Karpas-422 (cell line): Measurements from ENCODE around the gene IYD. TPM values are rescaled to one million over a fixed set of nuclear protein-coding genes. Genes with fewer than 3 reads are reported as not detected.

Experiments used
- DNase-seq: peaks from one replicate; pipeline ENCODE4 v3.0.0-alpha.2; 2015
- H2AFZ ChIP-seq: fragments of 200-600 bp; sonication (generic); 2 replicates; pipeline ENCODE4 v1.6.1; 2014; ENCODE audit warnings: antibody characterized with exemption, low read length, mixed read lengths
- H3K27ac ChIP-seq: fragments of 200-600 bp; sonication (generic); 2 replicates; pipeline ENCODE4 v1.5.1; 2014; ENCODE audit warnings: mild to moderate bottlenecking, low read length, moderate library complexity
- H3K27me3 ChIP-seq: fragments of 200-600 bp; sonication (generic); 2 replicates; pipeline ENCODE4 v1.6.1; 2014; ENCODE audit warnings: low read length, mixed read lengths
- H3K36me3 ChIP-seq: fragments of 200-600 bp; sonication (generic); 2 replicates; pipeline ENCODE4 v1.6.1; 2014; ENCODE audit warnings: low read length, mixed read lengths; ENCODE audit not compliant: insufficient read depth
- H3K4me1 ChIP-seq: fragments of 200-600 bp; sonication (generic); 2 replicates; pipeline ENCODE4 v1.6.1; 2014; ENCODE audit warnings: mild to moderate bottlenecking, low read length, mixed read lengths
- H3K4me2 ChIP-seq: fragments of 200-600 bp; sonication (generic); 2 replicates; pipeline ENCODE4 v1.6.1; 2014; ENCODE audit warnings: low read length, low read depth, mild to moderate bottlenecking; ENCODE audit not compliant: poor library complexity, severe bottlenecking
- H3K4me3 ChIP-seq: fragments of 200-600 bp; sonication (generic); 2 replicates; pipeline ENCODE4 v1.5.1; 2014; ENCODE audit warnings: mild to moderate bottlenecking, antibody characterized with exemption, low read length, mixed read lengths
- H3K79me2 ChIP-seq: fragments of 200-600 bp; sonication (generic); 2 replicates; pipeline ENCODE4 v1.6.1; 2014; ENCODE audit warnings: mild to moderate bottlenecking, low read length, mixed read lengths
- H3K9ac ChIP-seq: fragments of 200-600 bp; sonication (generic); 2 replicates; pipeline ENCODE4 v1.6.0; 2014; ENCODE audit warnings: low read length
- H3K9me2 ChIP-seq: fragments of 200-600 bp; sonication (generic), shearing (Covaris generic); replicated peaks from 2 replicates; pipeline ENCODE4 v1.6.0; 2014; ENCODE audit warnings: mild to moderate bottlenecking, low read length, moderate library complexity; ENCODE audit not compliant: insufficient read depth
- H3K9me3 ChIP-seq: fragments of 300-700, 200-600 bp; sonication (generic); 2 replicates; pipeline ENCODE4 v1.6.1; 2014; ENCODE audit warnings: low read length, mixed read lengths
- H4K20me1 ChIP-seq: fragments of 200-600 bp; sonication (generic); 2 replicates; pipeline ENCODE4 v1.6.1; 2014; ENCODE audit warnings: mild to moderate bottlenecking, antibody characterized with exemption, low read length, low read depth; ENCODE audit not compliant: insufficient read depth
- small RNA-seq: library from RNA; depleted of rRNA; stranded (forward); fragments of <200 nt; gene quantifications from one replicate; pipeline ENCODE3, GENCODE V24; 2014
- total RNA-seq: library from RNA; depleted of rRNA; stranded (reverse); fragments of >200 nt; shearing (Covaris generic); gene quantifications from 2 replicates; pipeline ENCODE4 v1.2.3, GENCODE V29; 2014; ENCODE audit warnings: low replicate concordance; rRNA removed

IYD gene
- total RNA-seq, 1 experiment from 2014 or later: not detected

DNA sequence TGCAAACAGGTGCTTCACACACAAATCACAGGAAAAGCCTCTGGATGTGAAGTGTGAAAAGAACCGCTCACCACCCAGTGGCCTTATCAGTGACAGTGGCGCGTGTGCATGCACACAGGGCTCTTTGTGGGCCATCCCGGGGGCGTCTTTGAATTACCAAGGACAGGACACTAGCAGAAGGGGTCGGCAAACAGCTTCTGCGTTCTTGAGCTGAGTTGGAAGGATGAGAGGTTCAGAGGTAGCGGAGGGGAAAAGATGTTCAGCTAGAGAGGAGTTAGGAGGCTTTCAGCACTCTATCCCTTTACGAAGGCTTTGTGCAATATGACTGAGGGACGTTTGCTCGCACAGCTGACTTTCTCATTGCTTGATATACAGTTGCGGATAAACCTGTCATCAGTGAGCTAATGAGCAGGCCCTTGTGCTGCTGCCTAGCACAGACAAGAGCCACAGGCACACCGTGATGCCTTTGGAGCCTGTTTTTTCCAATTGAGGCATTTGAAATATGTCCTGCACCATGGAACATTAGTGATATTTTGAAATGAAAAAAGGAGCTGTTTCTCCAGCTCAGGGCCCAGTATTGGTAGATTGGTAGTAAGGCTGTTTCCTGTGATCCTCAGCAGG is 83.1 kb downstream of the IYD start:
- no peaks in the 10 kb centered on the region for H3K36me3 ChIP-seq
- no peak overlapping the region for H3K4me3 ChIP-seq
- H4K20me1 ChIP-seq: no peaks in the 10 kb centered on the region
- H3K4me1 ChIP-seq: peaks cover 21% of the 10 kb centered on the region
- H3K9me2 ChIP-seq: no peaks in the 10 kb centered on the region
- H3K4me2 ChIP-seq: no peak overlapping the region
- no peaks in the 10 kb centered on the region for H3K79me2 ChIP-seq
- H3K27ac ChIP-seq: no peak overlapping the region
- H3K27me3 ChIP-seq: no peaks in the 10 kb centered on the region
- no peak overlapping the region for H3K9ac ChIP-seq
- H3K9me3 ChIP-seq: no peaks in the 10 kb centered on the region
- DNase-seq: no peak
- no peak overlapping the region for H2AFZ ChIP-seq

DNA sequence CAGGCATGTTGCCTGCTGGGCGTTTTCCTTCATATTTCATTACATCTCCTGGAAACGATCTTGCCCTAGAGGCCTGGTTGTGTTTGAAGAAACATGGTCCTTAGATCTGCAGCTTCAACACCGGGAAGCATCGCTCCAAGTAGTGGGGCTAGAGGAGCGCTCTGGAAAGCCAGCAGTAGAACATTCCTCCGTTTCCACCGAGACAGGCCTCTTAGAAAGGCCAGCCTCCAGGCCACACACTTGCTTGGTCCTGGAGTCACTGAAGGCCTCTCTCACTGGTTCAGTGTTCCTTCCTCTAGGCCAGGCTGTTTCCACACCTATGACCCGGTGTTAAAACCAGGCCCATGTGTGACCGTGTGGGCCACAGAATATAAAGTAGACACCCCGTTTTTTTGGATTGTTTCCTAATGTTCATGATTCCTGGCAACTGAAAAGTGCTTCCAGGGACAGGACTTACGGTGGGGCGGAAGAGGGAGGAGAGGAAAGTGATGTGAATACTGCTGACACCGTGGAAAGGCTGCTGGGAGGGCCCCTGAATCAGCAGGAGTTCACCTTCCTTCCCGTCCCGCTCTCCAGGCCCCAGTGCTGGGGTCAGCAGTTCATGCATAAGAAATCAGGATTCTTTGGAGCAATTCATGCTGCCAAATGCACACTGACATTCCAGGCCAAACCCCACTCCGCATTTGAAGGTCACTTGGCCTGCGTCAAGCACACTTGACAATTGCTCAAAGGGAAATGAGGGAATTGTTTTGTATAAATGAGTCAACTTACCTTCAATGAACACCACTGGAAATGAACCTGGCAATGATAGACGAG is 83.8 kb downstream of the IYD start:
- Histone ChIP-seq H3K79me2 (no peaks in the 10 kb centered on the region), H3K9ac (no peak overlapping the region), H3K27ac (no peak overlapping the region), H3K36me3 (no peaks in the 10 kb centered on the region), H3K4me3 (no peak overlapping the region), H3K4me2 (no peak overlapping the region), H3K27me3 (no peaks in the 10 kb centered on the region), H4K20me1 (no peaks in the 10 kb centered on the region), H3K4me1 (peaks cover 21% of the 10 kb centered on the region), H2AFZ (no peak overlapping the region), H3K9me2 (no peaks in the 10 kb centered on the region), H3K9me3 (no peaks in the 10 kb centered on the region)
- DNase-seq: no peak

DNA sequence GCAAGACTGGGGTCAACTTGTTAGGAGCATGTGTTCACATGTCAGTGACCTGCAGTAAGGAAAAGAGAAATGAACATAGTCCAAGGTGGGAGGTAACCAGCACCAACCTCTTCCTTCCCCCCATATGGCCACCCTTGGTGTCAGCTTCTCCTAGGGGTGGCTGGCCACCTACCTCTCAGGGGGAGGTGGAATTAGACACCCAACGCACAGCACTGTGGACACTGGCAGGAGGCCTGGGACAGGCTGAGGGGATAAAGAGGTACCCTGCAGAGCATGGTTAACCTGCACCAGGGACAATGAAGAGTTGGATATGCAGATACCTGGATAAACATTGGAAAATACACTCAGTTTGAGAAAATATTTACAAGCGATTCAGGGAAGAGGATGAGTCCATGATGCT is 84.5 kb downstream of the IYD start:
- Histone ChIP-seq H3K27ac (no peak overlapping the region), H3K9me2 (no peaks in the 10 kb centered on the region), H2AFZ (no peak overlapping the region), H3K9me3 (no peaks in the 10 kb centered on the region), H3K27me3 (no peaks in the 10 kb centered on the region), H3K79me2 (no peaks in the 10 kb centered on the region), H3K36me3 (no peaks in the 10 kb centered on the region), H3K4me2 (no peak overlapping the region), H3K4me3 (no peak overlapping the region), H4K20me1 (no peaks in the 10 kb centered on the region), H3K9ac (no peak overlapping the region), H3K4me1 (peaks cover 21% of the 10 kb centered on the region)
- DNase-seq: no peak

Small RNA genes lying within 50 kb of the gene (small RNA-seq; reads per million reads assigned to genes)
- gene RNU4-7P: 0.87 reads per million, percentile 25 among the genes with 10 or more reads in this experiment

Other genes starting within 250 kb of the IYD start
- gene PPP1R14C, start 226.0 kb upstream of the IYD start, total RNA-seq: 0.32 TPM in 1 of 2 replicates, not detected in the other
- gene PLEKHG1, start 230.9 kb downstream of the IYD start, total RNA-seq: 69.0 and 92.4 TPM in 2 replicates